ENCODE data around the gene TXNDC2.
A peak's percentile ranks its signal among the peaks of the same experiment; 100 is the strongest.
"Not testable (repeated sequence)": the region's sequence is repeated elsewhere in the genome, so short reads cannot be mapped to it uniquely, and the experiment has no call there.

Gene TXNDC2

DNA sequence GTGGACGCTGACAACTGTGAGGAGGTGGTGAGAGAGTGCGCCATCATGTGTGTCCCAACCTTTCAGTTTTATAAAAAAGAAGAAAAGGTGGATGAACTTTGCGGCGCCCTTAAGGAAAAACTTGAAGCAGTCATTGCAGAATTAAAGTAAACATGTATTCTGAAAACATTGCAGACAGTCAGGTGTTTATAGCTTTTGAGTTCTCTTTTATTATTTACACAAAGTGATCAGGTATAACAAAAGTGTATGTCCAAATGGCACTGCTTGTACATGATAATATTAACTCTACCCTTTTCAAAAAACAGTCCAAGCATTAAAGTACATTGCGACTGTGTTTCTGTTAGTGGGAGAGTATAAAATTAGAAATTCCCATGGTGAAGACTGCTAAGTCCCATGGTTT lies 2.2 kb downstream of the TXNDC2 start:
- DNase-seq: no peak

DNA sequence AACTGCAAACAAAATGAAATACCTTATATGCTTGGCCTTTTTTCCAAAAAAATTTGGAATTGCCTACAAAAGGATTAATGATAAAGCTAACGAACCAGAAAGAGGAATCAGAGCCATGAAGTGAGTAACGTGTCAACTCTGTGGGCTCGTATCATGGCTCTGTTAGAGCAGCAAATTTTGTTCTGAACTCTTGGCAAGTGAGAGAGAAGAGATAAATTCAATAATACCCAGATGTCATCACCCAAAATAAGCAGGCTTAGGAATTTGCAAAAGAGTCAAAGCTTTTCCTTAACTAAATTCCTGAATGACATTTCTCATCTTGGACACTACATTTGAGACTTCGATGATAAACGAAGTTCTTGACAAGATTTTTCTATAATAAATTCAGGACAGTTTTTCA lies 4.4 kb downstream of the TXNDC2 start:
- DNase-seq: no peak

DNA sequence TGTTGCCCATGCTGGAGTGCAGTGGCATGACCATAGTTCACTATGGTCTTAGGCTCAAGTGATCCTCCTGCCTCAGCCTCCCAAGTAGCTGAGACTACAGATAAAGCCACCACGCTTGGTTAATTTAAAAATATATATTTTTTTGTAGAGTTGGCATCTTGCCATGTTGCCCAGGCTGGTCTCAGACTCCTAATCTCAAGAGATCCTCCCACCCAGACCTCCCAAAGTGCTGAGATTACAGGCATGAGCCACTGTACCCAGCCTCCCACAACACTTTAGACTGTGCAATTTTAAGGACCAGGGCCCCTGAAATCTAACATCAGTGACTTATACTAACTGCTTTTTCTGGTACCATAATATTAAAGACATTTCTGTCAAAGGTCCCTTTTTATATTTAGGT lies 5.2 kb downstream of the TXNDC2 start:
- no peak for DNase-seq

DNA sequence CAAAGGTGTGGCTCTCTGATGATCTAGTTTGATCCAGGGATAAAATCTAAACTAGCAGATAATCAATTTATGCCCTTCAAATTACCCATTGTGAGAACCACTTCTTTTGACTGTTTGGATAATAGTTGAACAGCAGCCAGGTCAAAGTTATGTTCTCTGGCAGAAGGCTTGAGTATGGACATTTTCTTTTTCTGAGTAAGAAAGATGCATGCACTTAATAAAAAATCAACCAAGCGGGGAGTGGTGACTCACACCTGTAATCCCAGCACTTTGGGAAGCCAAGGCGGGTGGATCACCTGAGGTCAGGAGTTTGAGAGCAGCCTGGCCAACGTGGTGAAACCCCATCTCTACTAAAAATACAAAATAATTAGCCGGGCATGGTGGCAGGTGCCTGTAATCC lies 5.7 kb downstream of the TXNDC2 start:
- not testable (repeated sequence) for DNase-seq

DNA sequence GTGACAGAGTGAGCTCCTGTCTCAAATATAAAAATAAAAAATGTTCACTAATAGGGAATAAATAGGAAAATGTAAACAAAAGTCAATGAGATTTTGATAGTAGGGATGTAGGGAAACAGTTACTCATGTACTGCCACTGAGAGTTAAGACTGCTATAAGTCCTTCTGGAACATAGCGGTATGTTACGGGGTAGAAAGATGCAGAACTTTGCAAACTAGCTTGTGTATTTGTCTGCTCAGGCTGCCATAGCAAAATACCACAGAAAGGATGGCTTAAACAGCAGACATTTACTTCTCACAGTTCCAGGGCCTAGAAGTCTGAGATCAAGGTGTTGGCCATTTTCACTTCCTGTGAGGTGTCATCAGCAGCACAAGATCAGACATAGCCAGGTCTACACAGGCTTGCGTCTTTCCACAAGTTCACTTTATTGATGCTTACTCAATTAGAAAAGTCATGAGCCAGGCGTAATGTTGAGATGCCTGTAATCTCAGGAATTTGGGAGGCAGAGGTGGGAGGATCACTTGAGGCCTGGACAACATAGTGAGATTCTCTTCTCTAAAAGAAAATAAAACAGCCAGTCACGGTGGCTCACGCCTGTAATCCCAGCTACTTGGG lies 8.8 kb downstream of the TXNDC2 start:
- DNase-seq: no peak

DNA sequence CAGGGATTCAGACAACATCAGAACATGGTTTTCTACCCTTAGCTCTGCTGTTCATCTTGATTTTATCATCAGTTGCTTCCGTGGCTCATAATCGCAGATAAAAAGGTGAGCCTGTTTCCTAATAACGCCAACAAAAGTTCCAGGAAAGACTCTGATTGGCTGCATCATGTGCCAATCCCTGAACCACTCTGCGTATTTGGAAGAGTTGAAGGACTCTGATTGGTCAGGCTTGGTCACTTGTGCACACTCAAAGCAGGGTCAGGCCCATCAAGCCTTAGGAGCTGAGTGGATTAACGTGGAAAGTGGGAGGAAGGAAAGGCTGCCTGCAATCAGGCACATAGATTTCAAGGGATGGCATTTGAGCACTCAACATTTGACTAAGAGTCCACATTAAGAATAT lies 11.4 kb downstream of the TXNDC2 start:
- DNase-seq: no peak

DNA sequence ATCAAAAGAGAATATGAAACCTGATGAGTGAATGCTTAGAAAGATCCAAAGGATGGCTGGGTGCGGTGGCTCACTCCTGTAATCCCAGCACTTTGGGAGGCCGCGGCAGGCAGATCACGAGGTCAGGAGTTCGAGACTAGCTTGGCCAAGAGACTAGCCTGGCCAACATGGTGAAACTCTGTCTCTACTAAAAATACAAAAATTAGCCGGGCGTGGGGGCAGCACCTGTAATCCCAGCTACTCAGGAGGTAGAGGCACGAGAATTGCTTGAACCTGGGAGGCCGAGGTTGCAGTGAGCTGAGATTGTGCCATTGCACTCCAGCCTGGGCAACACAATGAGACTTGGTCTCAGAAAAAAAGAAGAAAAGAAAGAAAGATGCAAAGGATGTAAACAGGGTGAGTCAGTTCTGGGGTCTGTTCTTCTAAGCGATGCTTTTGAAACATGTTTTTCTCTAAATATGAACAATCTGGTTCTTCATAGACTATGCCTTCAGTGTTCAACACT lies 12.1 kb downstream of the TXNDC2 start:
- not testable (repeated sequence) for DNase-seq

DNA sequence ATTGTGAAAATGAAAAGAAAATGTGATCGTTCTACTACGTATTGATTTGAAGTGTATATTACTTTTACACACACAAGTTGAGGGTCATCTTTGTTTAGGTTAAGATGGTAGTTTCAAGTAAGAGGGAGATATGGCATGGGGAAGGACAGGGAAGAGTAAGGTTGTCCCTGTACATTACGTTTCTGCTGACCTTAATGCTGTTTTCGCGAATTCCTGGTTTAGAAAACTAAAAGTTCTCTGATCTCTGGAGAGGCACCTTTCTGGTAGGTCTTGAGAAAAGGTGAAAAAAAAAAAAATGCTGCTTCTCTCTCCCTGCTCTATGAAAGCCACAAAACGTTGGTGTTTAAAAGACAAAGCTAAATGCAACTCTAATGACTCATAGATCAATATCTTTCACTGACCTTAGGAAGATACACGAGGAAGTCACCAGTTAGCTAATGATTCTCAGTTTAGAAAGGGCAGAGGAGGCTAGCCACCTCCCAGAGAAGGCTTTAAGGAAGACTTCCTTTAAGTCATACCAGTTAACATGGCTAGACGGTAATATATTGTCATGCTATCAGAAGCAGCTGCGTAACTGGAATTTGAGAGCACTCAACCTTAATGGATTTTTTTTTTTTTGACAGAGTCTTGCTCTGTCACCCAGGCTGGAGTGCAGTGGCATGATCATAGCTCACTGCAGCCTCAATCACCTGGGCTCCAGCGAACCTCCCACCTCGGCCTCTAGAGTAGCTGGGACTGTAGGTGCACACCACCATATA lies 13.2 kb downstream of the TXNDC2 start:
- no peak for DNase-seq

DNA sequence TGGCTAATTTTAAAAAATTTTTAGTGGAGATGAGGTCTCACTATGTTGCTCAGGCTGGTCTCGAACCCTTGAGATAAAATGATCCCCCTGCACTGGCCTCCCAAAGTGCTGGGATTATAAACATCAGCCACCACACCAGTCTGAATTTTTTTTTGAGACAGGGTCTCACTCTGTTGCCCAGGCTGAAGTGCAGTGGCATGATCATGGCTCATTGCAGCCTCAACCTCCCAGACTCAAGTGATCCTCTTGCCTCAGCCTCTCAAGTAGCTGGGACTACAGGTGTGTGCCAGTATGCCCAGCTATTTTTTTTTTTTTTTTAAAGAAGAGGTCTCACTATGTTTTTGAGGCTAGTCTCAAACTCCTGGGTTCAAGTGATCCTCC lies 13.8 kb downstream of the TXNDC2 start:
- DNase-seq: not testable (repeated sequence)

DNA sequence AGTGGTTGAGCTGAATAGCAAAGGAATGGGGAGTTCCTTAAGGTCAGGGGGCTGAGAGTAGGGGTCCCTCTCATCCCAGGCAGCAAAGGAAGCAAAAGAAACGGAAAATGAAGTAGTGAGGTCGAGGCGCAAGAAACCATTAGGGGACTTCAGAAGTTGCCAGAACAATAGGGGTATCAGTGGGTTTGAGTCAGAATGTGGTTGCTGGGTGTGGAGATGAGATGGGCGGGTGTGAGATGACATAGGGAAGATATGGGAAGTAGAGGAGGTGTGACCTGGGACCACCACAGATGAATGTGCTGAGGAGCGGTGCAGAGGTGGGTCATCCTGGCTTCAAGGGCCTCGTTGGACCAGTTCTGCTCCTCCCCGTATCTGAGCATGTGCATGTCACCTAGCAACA lies 14.9 kb downstream of the TXNDC2 start:
- no peak for DNase-seq

DNA sequence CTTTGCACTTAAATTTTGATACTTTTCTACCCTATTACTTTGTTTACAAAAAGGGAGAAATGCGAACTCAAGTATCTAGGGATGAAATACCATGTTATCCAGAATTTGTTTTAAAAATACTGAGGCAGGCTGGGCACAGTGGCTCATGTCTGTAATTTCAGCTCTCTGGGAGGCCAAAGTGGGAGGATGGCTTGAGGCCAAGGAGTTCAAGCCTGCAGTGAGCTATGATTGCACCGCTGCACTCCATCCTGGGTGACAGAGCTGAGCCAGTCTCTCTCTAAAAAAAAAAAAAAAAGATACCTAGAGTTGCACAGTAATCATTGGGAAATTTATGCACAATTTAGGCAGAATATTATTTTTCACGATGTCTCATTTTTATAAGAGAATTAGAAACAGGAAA lies 15.6 kb downstream of the TXNDC2 start:
- no peak for DNase-seq

DNA sequence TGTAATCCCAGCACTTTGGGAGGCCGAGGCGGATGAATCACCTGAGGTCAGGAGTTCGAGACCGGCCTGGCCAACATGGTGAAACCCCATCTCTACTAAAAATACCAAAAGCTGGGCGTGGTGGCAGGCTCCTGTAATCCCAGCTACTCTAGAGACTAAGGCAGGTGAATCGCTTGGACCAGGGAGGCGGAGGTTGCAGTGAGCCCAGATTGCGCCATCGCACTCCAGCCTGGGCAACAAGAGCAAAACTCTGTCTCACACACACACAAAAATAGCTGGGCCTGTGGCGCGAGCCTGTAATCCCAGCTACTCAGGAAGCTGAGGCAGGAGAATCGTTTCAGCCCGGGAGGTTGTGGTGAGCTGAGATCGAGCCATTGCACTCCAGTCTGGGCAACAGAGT lies 16.5 kb downstream of the TXNDC2 start:
- not testable (repeated sequence) for DNase-seq

DNA sequence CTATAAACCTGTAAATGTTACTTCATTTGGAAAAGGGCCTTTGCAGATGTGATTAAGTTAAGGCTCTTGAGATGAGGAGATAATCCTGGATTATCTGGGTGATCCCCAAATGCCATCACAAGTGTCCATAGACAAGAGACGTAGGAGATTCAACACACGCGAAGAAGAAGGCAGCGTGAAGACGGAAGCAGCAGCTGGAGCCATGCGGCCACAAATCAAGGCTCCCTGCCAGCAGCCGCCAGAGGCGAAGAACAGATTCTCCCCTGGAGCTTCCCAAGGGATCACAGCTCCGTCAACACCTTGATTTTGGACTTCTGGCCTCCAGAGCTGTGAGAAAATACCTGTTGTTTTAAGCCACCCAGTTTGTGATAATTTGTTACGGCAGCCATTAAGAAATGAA lies 17.1 kb downstream of the TXNDC2 start:
- no peak for DNase-seq

DNA sequence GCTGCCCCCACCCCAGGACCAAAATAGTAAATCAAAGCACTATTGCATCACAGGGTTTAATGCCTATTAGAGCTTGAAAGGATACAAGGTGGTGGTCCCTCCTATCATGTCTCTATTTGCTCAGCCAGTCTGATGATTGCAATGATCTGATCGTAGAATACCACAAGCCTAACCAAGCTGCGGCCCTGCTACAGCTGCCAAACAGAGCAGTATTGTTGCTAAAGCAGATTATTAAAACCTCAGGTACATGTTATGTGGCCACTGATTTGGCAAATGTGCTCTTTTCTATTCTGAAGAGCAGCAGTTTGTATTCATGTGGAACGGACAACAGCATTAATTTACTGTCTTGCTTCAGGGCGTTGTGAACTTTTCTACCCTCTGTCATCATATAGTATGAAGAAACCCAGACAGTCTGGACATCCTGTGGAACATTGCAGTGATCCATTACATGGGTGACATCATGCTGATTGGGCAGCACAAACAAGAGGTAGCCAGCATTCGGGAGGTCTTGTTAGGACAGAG lies 19.7 kb downstream of the TXNDC2 start:
- no peak for DNase-seq

DNA sequence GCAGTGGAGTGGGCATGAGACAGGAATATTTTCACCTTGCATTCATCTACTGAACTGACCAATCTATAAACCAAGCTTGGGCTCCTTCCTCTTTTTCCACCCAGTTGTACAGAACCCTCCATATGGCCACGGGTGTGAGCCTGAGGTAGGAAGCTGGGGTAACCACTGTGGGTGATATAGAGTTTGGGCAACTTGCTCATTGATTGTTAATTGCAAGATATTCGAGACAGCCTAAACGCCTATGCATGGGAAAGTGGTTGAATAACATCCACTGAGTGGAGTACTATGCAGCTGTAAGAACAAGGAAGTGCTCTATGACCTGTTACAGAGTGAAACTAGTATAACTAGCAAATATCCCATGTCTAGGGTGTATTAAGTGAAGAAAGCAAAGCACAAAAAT lies 20.7 kb downstream of the TXNDC2 start:
- no peak for DNase-seq

DNA sequence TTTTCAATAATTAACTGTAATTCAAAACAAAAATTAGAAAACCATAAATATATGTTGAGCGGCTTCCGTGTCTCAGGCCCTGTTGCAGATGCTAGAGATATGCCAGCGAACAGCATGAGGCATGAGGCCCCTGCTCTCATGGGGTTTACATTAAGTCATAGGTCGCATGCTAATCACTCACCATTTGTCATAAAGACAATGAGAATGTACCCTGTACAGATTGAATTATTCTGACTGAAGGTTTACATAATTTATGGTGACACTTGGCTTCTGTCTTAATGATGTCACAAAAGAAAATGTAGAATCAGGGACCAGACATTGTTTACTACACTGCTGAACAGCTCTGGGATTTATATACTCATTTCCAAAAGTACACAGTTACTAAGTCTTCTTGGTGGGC lies 22.1 kb downstream of the TXNDC2 start:
- no peak for DNase-seq

DNA sequence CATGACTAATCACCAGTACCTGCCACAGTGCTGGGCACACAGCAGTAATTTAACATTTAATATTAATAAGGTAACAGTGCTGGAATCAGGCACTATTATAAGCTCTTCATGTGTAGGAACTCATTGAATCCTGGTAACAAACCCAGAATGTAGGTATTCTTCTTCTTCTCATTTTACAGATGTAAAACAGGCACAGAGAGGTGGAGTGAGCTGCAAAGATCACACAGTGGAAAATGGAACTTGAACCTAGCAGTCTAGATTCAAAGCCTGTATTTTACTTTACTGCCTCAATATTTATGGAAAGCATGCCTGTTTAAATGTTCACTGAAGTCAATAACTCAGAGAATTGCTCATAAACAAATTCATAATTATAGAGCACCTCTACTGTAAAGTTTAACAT lies 24.3 kb downstream of the TXNDC2 start:
- no peak for DNase-seq

DNA sequence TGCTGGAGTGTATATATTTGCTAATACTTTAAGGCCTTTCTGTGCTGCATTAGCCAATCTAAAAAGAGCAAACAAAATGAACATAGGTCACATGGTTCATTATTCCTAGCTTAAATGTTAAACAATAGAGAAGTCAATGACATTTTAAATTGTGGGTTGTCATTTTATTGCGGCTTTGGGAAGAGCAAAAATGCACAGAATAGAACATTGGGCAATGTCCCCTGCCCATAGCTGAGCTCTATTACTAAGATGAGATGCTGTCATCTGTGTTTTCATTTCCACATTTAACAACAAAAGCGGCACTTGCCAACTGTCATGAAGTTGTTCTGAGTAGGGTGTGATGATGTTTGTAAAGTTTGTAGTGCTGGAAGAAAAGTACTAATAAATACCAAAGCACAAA lies 24.9 kb downstream of the TXNDC2 start:
- DNase-seq: no peak

DNA sequence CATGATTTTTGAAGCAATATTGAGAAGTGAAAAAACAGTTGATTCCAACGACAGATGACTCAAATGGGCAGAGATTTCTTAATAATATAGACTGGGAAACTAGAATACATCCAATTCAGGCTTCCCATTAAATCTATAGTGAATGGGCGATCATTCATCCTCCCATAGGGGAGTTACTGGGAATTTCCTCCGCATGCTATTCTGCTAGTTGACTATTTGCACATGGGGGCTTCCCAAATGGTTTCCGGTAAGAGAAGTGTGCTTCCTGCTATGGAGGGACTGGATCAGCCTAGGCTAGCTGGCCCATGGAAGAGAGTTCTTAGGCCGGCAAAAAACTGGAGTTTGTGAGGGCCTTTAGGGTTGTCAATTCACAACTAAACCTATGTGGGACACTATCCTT lies 25.5 kb downstream of the TXNDC2 start:
- DNase-seq: no peak

DNA sequence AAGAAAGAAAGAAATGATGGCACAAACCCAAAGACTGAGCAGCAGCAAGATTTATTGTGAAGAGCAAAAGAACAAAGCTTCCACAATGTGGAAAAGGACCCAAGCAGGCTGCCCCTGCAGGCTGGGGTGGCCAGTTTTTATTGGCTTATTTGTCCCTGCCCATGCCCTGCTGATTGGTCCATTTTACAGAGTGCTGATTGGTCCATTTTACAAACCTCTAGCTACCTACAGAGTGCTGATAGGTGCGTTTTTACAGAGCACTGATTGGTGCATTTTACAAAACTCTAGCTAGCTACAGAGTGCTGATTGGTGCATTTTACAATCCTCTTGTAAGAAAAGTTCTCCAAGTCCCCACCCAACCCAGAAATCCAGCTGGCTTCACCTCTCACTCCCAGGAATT lies 26.5 kb downstream of the TXNDC2 start:
- DNase-seq: not testable (repeated sequence)

DNA sequence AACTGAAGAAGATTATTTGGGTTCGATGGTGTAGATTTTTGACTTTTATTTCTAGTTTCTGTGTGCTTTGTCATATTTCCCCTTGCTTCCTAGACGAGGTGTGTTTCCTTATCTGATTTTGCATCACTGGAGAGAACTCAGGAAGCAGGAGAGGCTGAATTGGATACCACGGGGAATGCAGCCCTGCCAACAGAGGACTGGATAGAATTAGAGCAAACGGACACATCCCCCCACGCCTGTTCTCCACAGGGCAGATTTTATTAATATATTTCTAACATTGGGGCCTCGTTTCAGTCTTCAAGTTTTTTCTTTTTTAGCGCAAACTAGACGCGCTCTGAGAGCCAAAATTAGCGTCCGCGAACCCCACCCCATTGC lies 27.4 kb downstream of the TXNDC2 start:
- DNase-seq: no peak

DNA sequence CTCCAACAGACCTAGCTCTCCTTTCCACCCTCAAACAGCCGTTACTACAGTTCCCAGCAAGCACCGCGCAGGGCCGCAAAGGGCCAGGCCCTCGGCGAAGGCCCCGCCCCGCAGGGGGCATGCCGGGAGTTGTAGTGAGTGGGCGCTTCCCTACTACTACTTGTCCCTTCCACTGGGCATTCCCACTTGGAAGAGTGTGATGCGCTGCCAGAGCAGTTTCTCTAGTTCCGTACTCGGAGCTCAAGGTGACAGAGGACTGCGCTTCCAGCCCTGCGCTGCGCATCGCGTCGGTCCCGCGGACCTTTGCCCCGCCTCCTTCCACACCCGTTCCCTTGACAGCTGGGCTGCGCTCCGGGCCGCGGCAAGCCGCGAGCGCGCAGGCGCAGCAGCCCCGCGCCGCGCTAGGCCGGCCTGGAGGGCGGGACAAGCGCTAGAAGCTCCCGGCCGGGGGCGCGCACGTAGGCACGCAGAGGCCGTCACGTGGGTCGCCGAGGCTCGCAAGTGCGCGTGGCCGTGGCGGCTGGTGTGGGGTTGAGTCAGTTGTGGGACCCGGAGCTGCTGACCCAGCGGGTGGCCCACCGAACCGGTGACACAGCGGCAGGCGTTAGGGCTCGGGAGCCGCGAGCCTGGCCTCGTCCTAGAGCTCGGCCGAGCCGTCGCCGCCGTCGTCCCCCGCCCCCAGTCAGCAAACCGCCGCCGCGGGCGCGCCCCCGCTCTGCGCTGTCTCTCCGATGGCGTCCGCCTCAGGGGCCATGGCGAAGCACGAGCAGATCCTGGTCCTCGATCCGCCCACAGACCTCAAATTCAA lies 28.0 kb downstream of the TXNDC2 start, which contains the start of gene VAPA:
Gene VAPA, plus strand, starts transcription at position 491 of the 808 bp plus-strand sequence. Its CDS starts 241 bp downstream, at position 732.
- DNase-seq: peak; percentile 89

DNA sequence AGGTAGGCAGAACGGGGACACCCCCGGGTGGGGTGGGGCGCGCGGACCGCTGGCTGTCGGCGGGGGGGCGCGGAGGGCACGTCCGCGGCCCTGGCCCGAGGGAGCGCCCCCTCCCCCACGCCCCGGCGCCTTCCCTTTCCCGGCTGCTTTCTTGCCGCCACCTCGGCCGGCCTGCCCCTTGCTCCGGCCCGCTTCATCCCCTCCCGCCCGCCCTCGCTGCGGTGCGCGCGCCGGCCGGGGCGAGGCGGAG lies 28.5 kb downstream of the TXNDC2 start:
- no peak for DNase-seq

Measured in activated CD4-positive, alpha-beta T cell treated with anti-CD3 and anti-CD28 coated beads, Interleukin-2, amount 50 U/mL, for 1 hour (primary cell).